HCT116 (cell line): Measurements from ENCODE around the gene MXRA8. TPM values are rescaled to one million over a fixed set of nuclear protein-coding genes. Genes with fewer than 3 reads are reported as not detected.

Source experiments
- ATAC-seq: fragments of 200-7000 bp; cut with Tn5 transposase; 2 replicates; pipeline ENCODE4 v1.9.1; 2020; ENCODE audit warnings: mild to moderate bottlenecking, moderate library complexity
- BruUV-seq: library from RNA; stranded (reverse); fragments of 400-500 nt; replicated peaks from 2 replicates; lab custom pipeline; 2021; lab: Mats Ljungman, UMichigan
- CTCF ChIA-PET: fragments of 300-600 bp; sonication (Branson Sonifier 250); formaldehyde crosslinking; loops from one replicate; lab custom pipeline; 2021; ENCODE audit warnings: antibody characterized with exemption; lab: Charles Lee
- POLR2A ChIA-PET: fragments of 300-600, 350-600 bp; sonication (Branson Sonifier 250); formaldehyde crosslinking; loops from one replicate; lab custom pipeline; 2021; ENCODE audit warnings: antibody characterized with exemption; lab: Charles Lee
- RAD21 ChIA-PET, 2 experiments: fragments of 300-600 bp; sonication (Branson Sonifier 250); formaldehyde crosslinking; loops; one replicate each; lab custom pipeline; 2023; ENCODE audit warnings: low total read pairs in 2 of 2; ENCODE audit not compliant: uncharacterized antibody in 2 of 2, unreplicated experiment in 2 of 2, low non-redundant PET in 1 of 2; lab: Charles Lee
- DNase-seq: peaks from one replicate; pipeline ENCODE4 v3.0.0-alpha.2; 2010; ENCODE audit warnings: low read depth, low spot score
- H2AFZ ChIP-seq: fragments of 200-600 bp; shearing (Covaris generic), sonication (generic); 2 replicates; pipeline ENCODE4 v1.6.1; 2017; ENCODE audit warnings: low read depth, mixed run types, mixed read lengths, antibody characterized with exemption, low read length; ENCODE audit not compliant: poor library complexity, severe bottlenecking
- H3K27ac ChIP-seq: 2 replicates; pipeline ENCODE4 v1.5.1; 2012; ENCODE audit warnings: low read depth, low read length
- H3K27me3 ChIP-seq: fragments of 200-600 bp; sonication (generic); 2 replicates; pipeline ENCODE4 v1.6.1; 2016; ENCODE audit warnings: mixed run types, low read length, mixed read lengths; ENCODE audit not compliant: insufficient read depth
- H3K36me3 ChIP-seq, 2 experiments: fragments of 200-500 bp in 1 of 2; fragments of 200-600 bp in 1 of 2; sonication (Bioruptor generic) in 1 of 2; sonication (generic) in 1 of 2; 2 replicates each; pipeline versions ENCODE4 v1.5.1 to v1.6.1; 2014 to 2016; ENCODE audit warnings: low read length in 2 of 2, inconsistent platforms in 1 of 2, mixed read lengths in 1 of 2, mixed run types in 1 of 2; ENCODE audit not compliant: insufficient read depth in 2 of 2, control insufficient read depth in 1 of 2
- H3K4me1 ChIP-seq, 2 experiments: fragments of 200-600 bp in 1 of 2; sonication (generic) in 1 of 2; 2 replicates each; pipeline versions ENCODE4 v1.5.1 to v1.6.1; 2012 to 2017; ENCODE audit warnings: low read length in 2 of 2, inconsistent platforms in 1 of 2, mild to moderate bottlenecking in 1 of 2, mixed read lengths in 1 of 2, mixed run types in 1 of 2, moderate library complexity in 1 of 2; ENCODE audit not compliant: insufficient read depth in 2 of 2, control insufficient read depth in 1 of 2
- H3K4me2 ChIP-seq: fragments of 200-600 bp; sonication (generic); 2 replicates; pipeline ENCODE4 v1.6.1; 2017; ENCODE audit warnings: mixed run types, low read length, mixed read lengths
- H3K4me3 ChIP-seq, 2 experiments: fragments of 200-600 bp in 1 of 2; sonication (generic) in 1 of 2; replicated peaks in 1 of 2; 2 replicates each; pipeline ENCODE4 v1.5.1; 2011 to 2016; ENCODE audit warnings: low read length in 2 of 2, control low read depth in 1 of 2, low read depth in 1 of 2, mild to moderate bottlenecking in 1 of 2, mixed read lengths in 1 of 2, mixed run types in 1 of 2
- H3K79me2 ChIP-seq: fragments of 200-600 bp; sonication (generic); 2 replicates; pipeline ENCODE4 v1.6.1; 2017; ENCODE audit warnings: mild to moderate bottlenecking, mixed run types, low read length, moderate library complexity, mixed read lengths; ENCODE audit not compliant: insufficient read depth
- H3K9ac ChIP-seq: fragments of 200-600 bp; sonication (generic); 2 replicates; pipeline ENCODE4 v1.6.1; 2016; ENCODE audit warnings: low read length, mixed read lengths
- H3K9me2 ChIP-seq: fragments of 200-600 bp; sonication (generic), shearing (Covaris generic); 2 replicates; pipeline ENCODE4 v1.6.1; 2017; ENCODE audit warnings: mixed run types, mild to moderate bottlenecking, moderate library complexity; ENCODE audit not compliant: insufficient read depth
- H3K9me3 ChIP-seq, 2 experiments: fragments of 200-500 bp in 1 of 2; fragments of 200-600 bp in 1 of 2; sonication (Bioruptor generic) in 1 of 2; sonication (generic) in 1 of 2; 2 replicates each; pipeline ENCODE4 v1.6.1; 2014 to 2017; ENCODE audit warnings: low read length in 2 of 2, mixed read lengths in 2 of 2, inconsistent platforms in 1 of 2, low read depth in 1 of 2, mild to moderate bottlenecking in 1 of 2, mixed run types in 1 of 2, moderate library complexity in 1 of 2; ENCODE audit not compliant: control insufficient read depth in 1 of 2, insufficient read depth in 1 of 2
- H4K20me1 ChIP-seq: fragments of 200-600 bp; sonication (generic), shearing (Covaris generic); 2 replicates; pipeline ENCODE4 v1.6.1; 2017; ENCODE audit warnings: mixed run types, mild to moderate bottlenecking, moderate library complexity; ENCODE audit not compliant: insufficient read depth
- CBX3 ChIP-seq: IDR thresholded peaks from 2 replicates; pipeline ENCODE4 v1.6.1; 2012; ENCODE audit warnings: low read depth
- CEBPB ChIP-seq: IDR thresholded peaks from 2 replicates; pipeline ENCODE4 v1.6.1; 2012; ENCODE audit warnings: low read depth
- EGR1 ChIP-seq: IDR thresholded peaks from 2 replicates; pipeline ENCODE4 v1.6.1; 2012; ENCODE audit warnings: low read depth
- EZH2 ChIP-seq: fragments of 200-600 bp; sonication (generic); IDR thresholded peaks from 2 replicates; pipeline ENCODE4 v1.6.1; 2017; ENCODE audit warnings: antibody characterized with exemption, mixed run types
- EZH2phosphoT487 ChIP-seq: fragments of 200-600 bp; IDR thresholded peaks from 2 replicates; pipeline ENCODE4 v1.6.1; 2018; ENCODE audit warnings: antibody characterized with exemption, borderline replicate concordance
- MAX ChIP-seq: IDR thresholded peaks from 2 replicates; pipeline ENCODE4 v1.6.1; 2012
- POLR2AphosphoS5 ChIP-seq: IDR thresholded peaks from 2 replicates; pipeline ENCODE4 v1.6.1; 2011; ENCODE audit warnings: mild to moderate bottlenecking, low read depth, low read length, moderate library complexity
- RAD21 ChIP-seq: IDR thresholded peaks from 2 replicates; pipeline ENCODE4 v1.6.1; 2012; ENCODE audit warnings: low read depth, mild to moderate bottlenecking
- REST ChIP-seq: IDR thresholded peaks from 2 replicates; pipeline ENCODE4 v1.6.1; 2012; ENCODE audit warnings: low read depth
- SIN3A ChIP-seq: IDR thresholded peaks from 2 replicates; pipeline ENCODE4 v1.6.1; 2012; ENCODE audit warnings: low read depth
- SRF ChIP-seq: IDR thresholded peaks from 2 replicates; pipeline ENCODE4 v1.6.1; 2012; ENCODE audit warnings: low read depth
- TCF7L2 ChIP-seq: IDR thresholded peaks from 2 replicates; pipeline ENCODE4 v1.7.0; 2011; ENCODE audit warnings: borderline replicate concordance, inconsistent platforms; ENCODE audit not compliant: insufficient read depth, insufficient read length; ENCODE audit errors: extremely low read depth
- ZBTB33 ChIP-seq: IDR thresholded peaks from 2 replicates; pipeline ENCODE4 v1.6.1; 2011; ENCODE audit warnings: mild to moderate bottlenecking, low read length, moderate library complexity; ENCODE audit not compliant: insufficient replicate concordance; ENCODE audit errors: extremely low read depth
- ZFX ChIP-seq: fragments of 450-650 bp; IDR thresholded peaks from 2 replicates; pipeline ENCODE4 v1.6.1; 2017
- intact Hi-C: fragments of 100-400 bp; cut with micrococcal nuclease; formaldehyde crosslinking; loops from 2 replicates; pipeline ENCODE4 v1.10.0; 2022
- total RNA-seq: library from RNA; stranded (reverse); gene quantifications from one replicate; pipeline ENCODE4 v1.2.1, GENCODE V29; 2021; ENCODE audit not compliant: unreplicated experiment
- TF ChIP-seq, protein P1 (sequence below), 3 experiments: fragments of 200-600 bp in 1 of 3; sonication (generic) in 1 of 3; IDR thresholded peaks in 2 of 3; conservative IDR thresholded peaks in 1 of 3; 2 replicates each; pipeline ENCODE4 v1.5.1; 2012 to 2017; ENCODE audit warnings: low read depth in 2 of 3, low read length in 2 of 3, antibody characterized with exemption in 1 of 3, borderline replicate concordance in 1 of 3, control low read depth in 1 of 3, mild to moderate bottlenecking in 1 of 3, mixed read lengths in 1 of 3, mixed run types in 1 of 3, moderate library complexity in 1 of 3; ENCODE audit not compliant: insufficient read depth in 1 of 3
- TF ChIP-seq, protein P2 (sequence below): IDR thresholded peaks from 2 replicates; pipeline ENCODE4 v1.6.1; 2012

The MXRA8 gene
- total RNA-seq, 1 experiment from 2014 or later: 0.74 TPM

- H3K36me3 ChIP-seq: no peaks in the 10 kb centered on the region
- H3K4me3 ChIP-seq: no peak overlapping the region
- no peak overlapping the region for H3K27ac ChIP-seq
- intact Hi-C loops: no loop called here
- RAD21 ChIA-PET: no interaction called here
- H3K27me3 ChIP-seq: no peaks in the 10 kb centered on the region
- H2AFZ ChIP-seq: no peak overlapping the region
- no peak overlapping the region for H3K4me2 ChIP-seq
- POLR2A ChIA-PET: no interaction called here
- peaks cover 26 to 61% of the 10 kb centered on the region in 2 experiments for H3K4me1 ChIP-seq
- no peaks in the 10 kb centered on the region for H4K20me1 ChIP-seq
- ATAC-seq (no peak), DNase-seq (no peak)
- BruUV-seq: no TSS peak
- CTCF ChIA-PET: no interaction called here
- H3K9me3 ChIP-seq: no peaks in the 10 kb centered on the region
- H3K79me2 ChIP-seq: no peaks in the 10 kb centered on the region
- TF ChIP-seq REST (no peak), RAD21 (no peak), MAX (no peak), EZH2 (no peak), TCF7L2 (no peak), CBX3 (no peak), SIN3A (no peak), CEBPB (no peak), POLR2AphosphoS5 (no peak), SRF (no peak), ZFX (no peak), EZH2phosphoT487 (no peak), ZBTB33 (no peak), EGR1 (no peak)
- TF ChIP-seq, protein P1, sequence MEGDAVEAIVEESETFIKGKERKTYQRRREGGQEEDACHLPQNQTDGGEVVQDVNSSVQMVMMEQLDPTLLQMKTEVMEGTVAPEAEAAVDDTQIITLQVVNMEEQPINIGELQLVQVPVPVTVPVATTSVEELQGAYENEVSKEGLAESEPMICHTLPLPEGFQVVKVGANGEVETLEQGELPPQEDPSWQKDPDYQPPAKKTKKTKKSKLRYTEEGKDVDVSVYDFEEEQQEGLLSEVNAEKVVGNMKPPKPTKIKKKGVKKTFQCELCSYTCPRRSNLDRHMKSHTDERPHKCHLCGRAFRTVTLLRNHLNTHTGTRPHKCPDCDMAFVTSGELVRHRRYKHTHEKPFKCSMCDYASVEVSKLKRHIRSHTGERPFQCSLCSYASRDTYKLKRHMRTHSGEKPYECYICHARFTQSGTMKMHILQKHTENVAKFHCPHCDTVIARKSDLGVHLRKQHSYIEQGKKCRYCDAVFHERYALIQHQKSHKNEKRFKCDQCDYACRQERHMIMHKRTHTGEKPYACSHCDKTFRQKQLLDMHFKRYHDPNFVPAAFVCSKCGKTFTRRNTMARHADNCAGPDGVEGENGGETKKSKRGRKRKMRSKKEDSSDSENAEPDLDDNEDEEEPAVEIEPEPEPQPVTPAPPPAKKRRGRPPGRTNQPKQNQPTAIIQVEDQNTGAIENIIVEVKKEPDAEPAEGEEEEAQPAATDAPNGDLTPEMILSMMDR (IDR thresholded peaks at IDR 0.05 in 2 of 3, conservative IDR thresholded peaks at IDR 0.05 in 1 of 3; ENCODE audit: borderline replicate concordance in 1 of 3, insufficient read depth in 1 of 3, low read depth in 2 of 3, low read length in 2 of 3): no peak
- TF ChIP-seq, protein P2, sequence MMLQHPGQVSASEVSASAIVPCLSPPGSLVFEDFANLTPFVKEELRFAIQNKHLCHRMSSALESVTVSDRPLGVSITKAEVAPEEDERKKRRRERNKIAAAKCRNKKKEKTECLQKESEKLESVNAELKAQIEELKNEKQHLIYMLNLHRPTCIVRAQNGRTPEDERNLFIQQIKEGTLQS: no peak
- no peaks in the 10 kb centered on the region for H3K9me2 ChIP-seq
- no peak overlapping the region for H3K9ac ChIP-seq
Observed at GRCh38 chr1:1357871-1358432, 403 bp downstream of the MXRA8 start.
